Ishikawa (cell line): ENCODE results near the gene U2AF2.

Experiments
- CEBPB ChIP-seq: IDR thresholded peaks from 2 replicates; pipeline ENCODE4 v1.6.1; 2012
- CREB1 ChIP-seq: IDR thresholded peaks from 2 replicates; pipeline ENCODE4 v1.6.1; 2012; ENCODE audit warnings: low read depth
- EGR1 ChIP-seq: IDR thresholded peaks from 2 replicates; pipeline ENCODE4 v1.6.1; 2012
- EP300 ChIP-seq: IDR thresholded peaks from 2 replicates; pipeline ENCODE4 v1.6.1; 2012; ENCODE audit warnings: borderline replicate concordance
- FOXM1 ChIP-seq: IDR thresholded peaks from 2 replicates; pipeline ENCODE4 v1.6.1; 2012; ENCODE audit warnings: low read depth, borderline replicate concordance
- MAX ChIP-seq: IDR thresholded peaks from 2 replicates; pipeline ENCODE4 v1.6.1; 2012
- NFIC ChIP-seq: IDR thresholded peaks from 2 replicates; pipeline ENCODE4 v1.6.1; 2012
- RAD21 ChIP-seq: IDR thresholded peaks from 2 replicates; pipeline ENCODE4 v1.6.1; 2012; ENCODE audit warnings: low read depth
- REST ChIP-seq: IDR thresholded peaks from 2 replicates; pipeline ENCODE4 v1.6.1; 2012; ENCODE audit warnings: low read depth, mild to moderate bottlenecking
- TAF1 ChIP-seq: IDR thresholded peaks from 2 replicates; pipeline ENCODE4 v1.6.1; 2012; ENCODE audit warnings: low read depth, mild to moderate bottlenecking
- TCF12 ChIP-seq: IDR thresholded peaks from 2 replicates; pipeline ENCODE4 v1.6.1; 2012; ENCODE audit warnings: low read depth
- TEAD4 ChIP-seq: IDR thresholded peaks from 2 replicates; pipeline ENCODE4 v1.6.1; 2012
- USF1 ChIP-seq: IDR thresholded peaks from 2 replicates; pipeline ENCODE4 v1.6.1; 2012
- YY1 ChIP-seq: IDR thresholded peaks from 2 replicates; pipeline ENCODE4 v1.6.1; 2012; ENCODE audit warnings: low read depth
- ZBTB7A ChIP-seq: IDR thresholded peaks from 2 replicates; pipeline ENCODE4 v1.6.1; 2012; ENCODE audit warnings: low read depth

U2AF2 gene

GRCh38 chr19:55669418-55670279 lies 14.8 kb downstream of the U2AF2 start:
- no peak for TF ChIP-seq EGR1
- TF ChIP-seq CREB1, result no peak
- TF ChIP-seq TEAD4, result no peak
- TF ChIP-seq EP300, result no peak
- TF ChIP-seq REST, result no peak
- no peak for TF ChIP-seq NFIC
- no peak for TF ChIP-seq USF1
- TF ChIP-seq FOXM1, result no peak
- no peak; the same call in 1 of the 2 replicates for TF ChIP-seq TCF12
- no peak for TF ChIP-seq MAX
- TF ChIP-seq CEBPB, result no peak
- no peak for TF ChIP-seq RAD21
- TF ChIP-seq ZBTB7A, result no peak
- no peak for TF ChIP-seq TAF1

- TF ChIP-seq TCF12 (peak; percentile 92), ZBTB7A (peak; percentile 37; the same call in 1 of the 2 replicates), TEAD4 (peak; percentile 56), MAX (peak; percentile 29), FOXM1 (0 out of 2 replicates have a peak, but pooled peaks have one; percentile 43), USF1 (no peak), TAF1 (no peak), NFIC (peak; percentile 71), RAD21 (no peak), CREB1 (no peak), EGR1 (no peak), REST (no peak), YY1 (0 out of 2 replicates have a peak, but pooled peaks have one; percentile 21), EP300 (peak; percentile 87), CEBPB (no peak)
Measured at GRCh38 chr19:55670280-55671053, 15.6 kb downstream of the U2AF2 start.

GRCh38 chr19:55671054-55671378 lies 16.2 kb downstream of the U2AF2 start:
- TF ChIP-seq NFIC (no peak), TEAD4 (no peak), USF1 (no peak), CREB1 (no peak), TAF1 (no peak), EP300 (no peak), RAD21 (peak; percentile 1; the same call in 1 of the 2 replicates)

- no peak for TF ChIP-seq MAX
- no peak for TF ChIP-seq RAD21
- no peak for TF ChIP-seq TEAD4
- TF ChIP-seq TAF1, result no peak
- TF ChIP-seq CEBPB, result no peak
- TF ChIP-seq TCF12, result no peak
- TF ChIP-seq CREB1, result no peak
- TF ChIP-seq EGR1, result no peak
Measured at GRCh38 chr19:55672418-55672817, 17.6 kb downstream of the U2AF2 start.
